HepG2 (cell line): Measurements from ENCODE around the gene PDZD8. TPM values are rescaled to one million over a fixed set of nuclear protein-coding genes. Genes with fewer than 3 reads are reported as not detected.

ENCODE experiments used
- ATAC-seq: fragments of 200-7000 bp; cut with Tn5 transposase; 3 replicates; pipeline ENCODE4 v1.9.1; 2020; ENCODE audit warnings: mild to moderate bottlenecking, moderate library complexity
- BruUV-seq: library from RNA; stranded (reverse); fragments of 400-500 nt; replicated peaks from 2 replicates; lab custom pipeline; 2021; lab: Mats Ljungman, UMichigan
- CTCF ChIA-PET: fragments of 300-600 bp; formaldehyde crosslinking; extraction: SDS; loops from one replicate; lab custom pipeline; 2021; ENCODE audit warnings: low total read pairs, inconsistent platforms, low intra/inter-chr PET ratio; lab: Yijun Ruan, JAX
- POLR2A ChIA-PET: fragments of 350-600 bp; sonication (Branson Sonifier 250); formaldehyde crosslinking; loops from one replicate; lab custom pipeline; 2020; ENCODE audit warnings: antibody characterized with exemption, inconsistent platforms; lab: Yijun Ruan, JAX
- DNase-seq: peaks from one replicate; pipeline ENCODE4 v3.0.0-alpha.2; 2015; ENCODE audit warnings: low spot score
- FAIRE-seq: peaks from 3 replicates; lab custom pipeline; 2011; peaks lifted over from hg19 to GRCh38; lab: Jason Lieb, UNC
- H2AFZ ChIP-seq: one replicate; pipeline ENCODE4 v1.6.1; 2011; ENCODE audit warnings: low read length, inconsistent platforms
- H3K27ac ChIP-seq: fragments of 300-600 bp; 3 replicates; pipeline ENCODE4 v1.8.0; 2011; ENCODE audit warnings: mixed run types, mild to moderate bottlenecking, mixed read lengths, low read length, inconsistent platforms; ENCODE audit not compliant: insufficient read depth; ENCODE audit errors: extremely low read length
- H3K27me3 ChIP-seq, 2 experiments: fragments of 200-600 bp in 1 of 2; 2 replicates in 1 of 2; 3 replicates in 1 of 2; pipeline versions ENCODE4 v1.6.0 to v1.8.0; 2011; ENCODE audit warnings: low read length in 2 of 2, mild to moderate bottlenecking in 2 of 2, moderate library complexity in 2 of 2, inconsistent platforms in 1 of 2; ENCODE audit not compliant: insufficient read depth in 2 of 2, control insufficient read depth in 1 of 2
- H3K36me3 ChIP-seq, 2 experiments: fragments of 200-600 bp in 1 of 2; replicated peaks in 1 of 2; 2 replicates in 1 of 2; 3 replicates in 1 of 2; pipeline versions ENCODE4 v1.5.1 to v1.8.0; 2011; ENCODE audit warnings: low read length in 2 of 2, inconsistent platforms in 1 of 2; ENCODE audit not compliant: insufficient read depth in 2 of 2, control insufficient read depth in 1 of 2
- H3K4me1 ChIP-seq: 2 replicates; pipeline ENCODE4 v1.5.1; 2012; ENCODE audit warnings: low read length, inconsistent platforms; ENCODE audit not compliant: insufficient read depth
- H3K4me2 ChIP-seq: 2 replicates; pipeline ENCODE4 v1.6.0; 2011; ENCODE audit warnings: low read depth, low read length, inconsistent platforms
- H3K4me3 ChIP-seq, 3 experiments: fragments of 200-600 bp in 1 of 3; sonication (generic), shearing (Covaris generic) in 1 of 3; replicated peaks in 1 of 3; 2 replicates each; pipeline ENCODE4 v1.5.1; 2011 to 2016; ENCODE audit warnings: low read length in 3 of 3, inconsistent platforms in 2 of 3, low read depth in 2 of 3, mild to moderate bottlenecking in 2 of 3, control low read depth in 1 of 3, mixed read lengths in 1 of 3; ENCODE audit not compliant: insufficient read depth in 1 of 3
- H3K79me2 ChIP-seq: one replicate; pipeline ENCODE4 v1.6.1; 2011; ENCODE audit warnings: low read length, inconsistent platforms; ENCODE audit not compliant: insufficient read depth
- H3K9ac ChIP-seq: 2 replicates; pipeline ENCODE4 v1.6.0; 2011; ENCODE audit warnings: mild to moderate bottlenecking, low read depth, low read length, inconsistent platforms; ENCODE audit not compliant: insufficient read depth
- H3K9me3 ChIP-seq: 2 replicates; pipeline ENCODE4 v1.5.1; 2012; ENCODE audit warnings: mild to moderate bottlenecking, low read length
- H4K20me1 ChIP-seq: 2 replicates; pipeline ENCODE4 v1.6.0; 2011; ENCODE audit warnings: inconsistent platforms, mild to moderate bottlenecking, low read length, moderate library complexity; ENCODE audit not compliant: insufficient read depth
- ADNP ChIP-seq: sonication (generic); formaldehyde crosslinking; IDR thresholded peaks from 2 replicates; pipeline ENCODE4 v1.4.0; 2020; ENCODE audit warnings: missing genetic modification reagents
- BHLHE40 ChIP-seq: IDR thresholded peaks from 2 replicates; pipeline ENCODE4 v1.6.1; 2011; ENCODE audit warnings: low read length, improper control_type of control experiment
- ESRRA ChIP-seq: sonication (generic); formaldehyde crosslinking; IDR thresholded peaks from 2 replicates; pipeline ENCODE4 v1.5.1; 2020; ENCODE audit warnings: mild to moderate bottlenecking, low read depth, missing genetic modification reagents
- KDM2A ChIP-seq: sonication (generic); formaldehyde crosslinking; IDR thresholded peaks from 2 replicates; pipeline ENCODE4 v1.4.0; 2020; ENCODE audit warnings: low read depth, missing genetic modification reagents, borderline replicate concordance
- KLF16 ChIP-seq, 2 experiments: sonication (generic) in 1 of 2; formaldehyde crosslinking in 1 of 2; IDR thresholded peaks; 2 replicates each; pipeline versions ENCODE4 v1.6.1 to v1.8.0; 2016 to 2023; ENCODE audit warnings: missing genetic modification reagents in 2 of 2, missing compliant biosample characterization in 1 of 2
- NBN ChIP-seq: fragments of 450-650 bp; conservative IDR thresholded peaks from 2 replicates; pipeline ENCODE4 v1.6.1; 2017
- RELA ChIP-seq: sonication (generic); formaldehyde crosslinking; IDR thresholded peaks from 2 replicates; pipeline ENCODE4 v1.4.0; 2020; ENCODE audit warnings: missing genetic modification reagents
- SIX4 ChIP-seq: sonication (generic); formaldehyde crosslinking; IDR thresholded peaks from 2 replicates; pipeline ENCODE4 v1.4.0; 2020; ENCODE audit warnings: missing genetic modification reagents
- SP4 ChIP-seq: sonication (generic); formaldehyde crosslinking; IDR thresholded peaks from 2 replicates; pipeline ENCODE4 v1.8.1; 2023; ENCODE audit warnings: mild to moderate bottlenecking, missing genetic modification reagents
- YY1 ChIP-seq: IDR thresholded peaks from 2 replicates; pipeline ENCODE4 v1.6.1; 2011; ENCODE audit warnings: low read length, low read depth, moderate library complexity, mild to moderate bottlenecking; ENCODE audit not compliant: insufficient read depth, insufficient replicate concordance
- ZFY ChIP-seq: sonication (generic); formaldehyde crosslinking; IDR thresholded peaks from 2 replicates; pipeline ENCODE4 v1.4.0; 2020; ENCODE audit warnings: missing genetic modification reagents
- ZNF280B ChIP-seq: sonication (generic); formaldehyde crosslinking; IDR thresholded peaks from 2 replicates; pipeline ENCODE4 v1.5.0; 2020; ENCODE audit warnings: missing genetic modification reagents, mild to moderate bottlenecking, borderline replicate concordance
- ZNF3 ChIP-seq: IDR thresholded peaks from 2 replicates; pipeline ENCODE4 v1.7.0; 2017; ENCODE audit warnings: inconsistent platforms
- ZNF614 ChIP-seq: IDR thresholded peaks from 2 replicates; pipeline ENCODE4 v1.6.1; 2018; ENCODE audit warnings: missing biosample characterization, missing genetic modification reagents, inconsistent platforms, borderline replicate concordance
- ZNF713 ChIP-seq: sonication (generic); formaldehyde crosslinking; IDR thresholded peaks from 2 replicates; pipeline ENCODE4 v1.4.0; 2020; ENCODE audit warnings: mild to moderate bottlenecking, missing genetic modification reagents
- WGBS: methylation state at CpG from one replicate; pipeline ENCODE4 v1.1.6; 2017; ENCODE audit warnings: low lambda C conversion rate; 5-methylcytosine and 5-hydroxymethylcytosine counted together
- in situ Hi-C: cut with HindIII; loops from 2 replicates; pipeline ENCODE4 v1.10.0; 2017; ENCODE audit warnings: low pct_unique_long_range_greater_than_20kb; ENCODE audit not compliant: extremely low pct_ligation_motif_present
- intact Hi-C: fragments of 100-400 bp; cut with micrococcal nuclease; formaldehyde crosslinking; loops from one replicate; pipeline ENCODE4 v1.10.0; 2022; ENCODE audit not compliant: unreplicated experiment
- polyA plus RNA-seq, 8 experiments: library from polyadenylated mRNA; depleted of rRNA in 3 of 8; stranded (reverse) in 7 of 8; unstranded in 1 of 8; fragments of >200 nt; fragmentation: Illumina TruSeq in 4 of 8; extraction: Trizol in 4 of 8; gene quantifications; 2 replicates each; pipeline versions ENCODE4 v1.2.1 to v1.2.3, GENCODE V29; 2011 to 2016; ENCODE audit warnings: low read depth in 4 of 8, missing spikeins in 1 of 8, mixed read lengths in 1 of 8; ENCODE audit not compliant: insufficient read depth in 1 of 8
- total RNA-seq, 5 experiments: library from RNA; depleted of rRNA; stranded (reverse); fragments of >200 nt; fragmentation: Illumina TruSeq; extraction: Trizol; gene quantifications; 2 replicates each; pipeline ENCODE4 v1.2.3, GENCODE V29; 2016; ENCODE audit warnings: low read depth in 1 of 5
- TF ChIP-seq, protein P1 (sequence below): sonication (generic); formaldehyde crosslinking; IDR thresholded peaks from 2 replicates; pipeline ENCODE4 v1.5.1; 2020; ENCODE audit warnings: mild to moderate bottlenecking, missing genetic modification reagents, moderate library complexity
- TF ChIP-seq, protein P2 (sequence below): sonication (generic); formaldehyde crosslinking; IDR thresholded peaks from 2 replicates; pipeline ENCODE4 v1.5.0; 2020; ENCODE audit warnings: mild to moderate bottlenecking, low read depth, missing genetic modification reagents, borderline replicate concordance

PDZD8 gene
- total and polyA plus RNA-seq, 2 of the 13 experiments (the other 11 are each of a cell fraction or from before 2014, with no cell fraction given) = 11.2 to 32.0 TPM

GRCh38 chr10:117346574-117346973 is 28.7 kb downstream of the PDZD8 start:
- no peak for ATAC-seq
- TF ChIP-seq ZNF280B (CRISPR knock-in tag) (no peak), YY1 (peak; percentile 44)
- H3K36me3 ChIP-seq = no peaks in the 10 kb centered on the region; a peak in 1 of 5 replicates
- 98% methylated on average over 3 of the region's 3 CpGs for WGBS
- H3K79me2 ChIP-seq = peaks cover 89% of the 10 kb centered on the region
- H2AFZ ChIP-seq = no peak overlapping the region
- in situ Hi-C loops = no loop called here
- ChIA-PET POLR2A (no interaction called here), CTCF (no interaction called here)
- H3K4me1 ChIP-seq = peaks cover 35% of the 10 kb centered on the region
- H3K27ac ChIP-seq = no peak overlapping the region
- no peaks in the 10 kb centered on the region for H3K27me3 ChIP-seq
- intact Hi-C loops = no loop called here
- H3K9ac ChIP-seq = no peak overlapping the region
- no peak overlapping the region for H3K4me3 ChIP-seq
- no peak for DNase-seq
- no peak overlapping the region for H3K4me2 ChIP-seq
- no peaks in the 10 kb centered on the region; the same call in 1 of the 2 replicates for H4K20me1 ChIP-seq
- no TSS peak for BruUV-seq
- no peaks in the 10 kb centered on the region for H3K9me3 ChIP-seq
- no peak for FAIRE-seq

- no peak overlapping the region for H3K9ac ChIP-seq
- FAIRE-seq (no peak), DNase-seq (no peak), ATAC-seq (no peak)
- in situ Hi-C loops = no loop called here
- no peaks in the 10 kb centered on the region for H3K27me3 ChIP-seq
- BruUV-seq = no TSS peak
- ChIA-PET CTCF (no interaction called here), POLR2A (interaction anchor here (0.8 kb wide), 1 partner anchor 29 kb away, joined by 3 read pairs; no protein-coding TSS in a partner anchor)
- intact Hi-C loops = no loop called here
- no peak overlapping the region for H3K4me2 ChIP-seq
- peaks cover 4% of the 10 kb centered on the region in 2 experiments; a peak in 3 of 5 replicates for H3K36me3 ChIP-seq
- no peak overlapping the region for H2AFZ ChIP-seq
- no peaks in the 10 kb centered on the region; the same call in 1 of the 2 replicates for H4K20me1 ChIP-seq
- no peaks in the 10 kb centered on the region for H3K9me3 ChIP-seq
- peaks cover 92% of the 10 kb centered on the region for H3K79me2 ChIP-seq
- no peak overlapping the region for H3K27ac ChIP-seq
- H3K4me3 ChIP-seq = no peak overlapping the region
- H3K4me1 ChIP-seq = peaks cover 33% of the 10 kb centered on the region
- TF ChIP-seq KDM2A (CRISPR knock-in tag) = no peak
- no peak for TF ChIP-seq ESRRA (CRISPR knock-in tag)
- no peak for TF ChIP-seq SIX4 (CRISPR knock-in tag)
- TF ChIP-seq, protein P1, sequence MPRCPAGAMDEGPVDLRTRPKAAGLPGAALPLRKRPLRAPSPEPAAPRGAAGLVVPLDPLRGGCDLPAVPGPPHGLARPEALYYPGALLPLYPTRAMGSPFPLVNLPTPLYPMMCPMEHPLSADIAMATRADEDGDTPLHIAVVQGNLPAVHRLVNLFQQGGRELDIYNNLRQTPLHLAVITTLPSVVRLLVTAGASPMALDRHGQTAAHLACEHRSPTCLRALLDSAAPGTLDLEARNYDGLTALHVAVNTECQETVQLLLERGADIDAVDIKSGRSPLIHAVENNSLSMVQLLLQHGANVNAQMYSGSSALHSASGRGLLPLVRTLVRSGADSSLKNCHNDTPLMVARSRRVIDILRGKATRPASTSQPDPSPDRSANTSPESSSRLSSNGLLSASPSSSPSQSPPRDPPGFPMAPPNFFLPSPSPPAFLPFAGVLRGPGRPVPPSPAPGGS (CRISPR knock-in tag) = no peak
- no peak for TF ChIP-seq ZNF3
- TF ChIP-seq SP4 (CRISPR knock-in tag) = no peak
- no peak for TF ChIP-seq KLF16 (CRISPR knock-in tag; IDR thresholded peaks at IDR 0.05)
- TF ChIP-seq, protein P2, sequence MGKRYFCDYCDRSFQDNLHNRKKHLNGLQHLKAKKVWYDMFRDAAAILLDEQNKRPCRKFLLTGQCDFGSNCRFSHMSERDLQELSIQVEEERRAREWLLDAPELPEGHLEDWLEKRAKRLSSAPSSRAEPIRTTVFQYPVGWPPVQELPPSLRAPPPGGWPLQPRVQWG (CRISPR knock-in tag) = no peak
- TF ChIP-seq NBN = no peak
- no peak for TF ChIP-seq ZNF614
- TF ChIP-seq RELA (CRISPR knock-in tag) = no peak
- TF ChIP-seq ZFY (CRISPR knock-in tag) = no peak
- TF ChIP-seq ZNF713 = no peak
- no peak for TF ChIP-seq ADNP (CRISPR knock-in tag)
- no peak for TF ChIP-seq BHLHE40
These were observed 30.1 kb downstream of the PDZD8 start for GRCh38 chr10:117345143-117345542.
